KOPT-K1 (cell line): Measurements from ENCODE around the gene PRDM10.

Source experiments
- H3K27ac ChIP-seq: fragments of 200-600 bp; sonication (generic); 2 replicates; pipeline ENCODE4 v1.5.1; 2016; ENCODE audit warnings: antibody characterized with exemption, mild to moderate bottlenecking, low read depth, low read length; ENCODE audit not compliant: poor library complexity, severe bottlenecking
- H3K36me3 ChIP-seq: fragments of 200-600 bp; sonication (generic); 2 replicates; pipeline ENCODE4 v1.5.1; 2017; ENCODE audit warnings: antibody characterized with exemption, mild to moderate bottlenecking, low read length, moderate library complexity; ENCODE audit not compliant: insufficient read depth
- H3K9me3 ChIP-seq: fragments of 200-600 bp; sonication (generic); 2 replicates; pipeline ENCODE4 v1.5.1; 2017; ENCODE audit warnings: antibody characterized with exemption, low read length, mild to moderate bottlenecking; ENCODE audit not compliant: insufficient read depth, poor library complexity, severe bottlenecking

The PRDM10 gene

DNA sequence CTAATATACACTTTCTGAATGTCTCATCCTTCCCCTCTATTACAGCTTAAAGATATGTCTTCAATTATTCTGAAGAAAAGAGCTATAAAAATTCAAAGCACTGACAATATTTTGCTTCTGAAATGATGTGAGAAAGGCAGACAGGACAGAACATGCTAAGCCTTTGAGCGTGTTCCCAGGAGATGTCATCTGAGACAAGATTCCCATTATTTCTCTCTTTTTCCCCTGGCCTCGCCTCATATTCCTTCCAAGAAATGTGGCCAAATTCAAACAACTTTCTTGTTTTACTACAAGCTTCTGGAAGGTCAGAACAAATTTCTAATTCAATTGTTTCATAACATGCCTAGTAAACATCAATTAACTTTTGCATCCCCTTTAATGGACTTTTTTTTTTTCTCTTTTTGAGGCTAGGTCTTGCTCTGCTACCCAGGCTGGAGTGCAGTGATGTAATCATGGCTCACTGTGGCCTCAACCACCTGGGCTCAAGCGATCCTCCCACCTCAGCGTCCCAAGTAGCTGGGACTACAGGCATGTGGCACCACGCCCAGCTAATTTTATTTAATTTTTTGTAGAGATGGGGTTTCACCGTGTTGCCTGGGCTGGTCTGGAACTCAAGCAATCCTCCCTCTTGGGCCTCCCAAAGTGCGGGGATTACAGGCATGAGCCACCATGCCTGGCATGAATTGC is 70.1 kb downstream of the PRDM10 start:
- no peaks in the 10 kb centered on the region for H3K9me3 ChIP-seq
- H3K36me3 ChIP-seq: peaks cover 15% of the 10 kb centered on the region; the same call in 1 of the 2 replicates
- no peak overlapping the region for H3K27ac ChIP-seq

DNA sequence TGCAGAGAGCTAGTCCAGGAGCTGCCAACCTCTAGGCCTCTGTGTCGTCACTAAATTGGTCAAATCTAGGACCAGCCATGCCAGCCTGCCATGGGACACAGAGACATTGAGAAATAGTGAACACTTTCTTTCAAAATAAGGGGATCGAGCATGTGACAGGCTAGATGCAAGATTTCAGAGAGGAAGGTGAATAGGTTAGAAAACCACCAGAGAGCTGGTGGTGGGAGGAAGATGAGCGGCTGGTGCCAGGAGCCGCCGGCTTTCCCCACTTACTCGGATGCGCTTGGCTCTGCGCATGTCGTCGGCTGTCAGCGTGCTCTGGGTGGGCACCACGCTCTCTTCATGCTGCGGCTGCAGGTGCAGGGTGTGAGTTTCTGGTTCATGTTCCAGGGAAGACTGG is 71.9 kb downstream of the PRDM10 start:
- Histone ChIP-seq H3K9me3 (no peaks in the 10 kb centered on the region), H3K27ac (no peak overlapping the region), H3K36me3 (peaks cover 15% of the 10 kb centered on the region; the same call in 1 of the 2 replicates)

- Histone ChIP-seq H3K9me3 (no peaks in the 10 kb centered on the region), H3K36me3 (peaks cover 15% of the 10 kb centered on the region; the same call in 1 of the 2 replicates), H3K27ac (no peak overlapping the region)
Observed at GRCh38 chr11:129930296-129930695, 72.3 kb downstream of the PRDM10 start.

GRCh38 chr11:129929721-129930120 is 72.9 kb downstream of the PRDM10 start:
- no peak overlapping the region for H3K27ac ChIP-seq
- H3K36me3 ChIP-seq: peaks cover 18% of the 10 kb centered on the region
- no peaks in the 10 kb centered on the region for H3K9me3 ChIP-seq

DNA sequence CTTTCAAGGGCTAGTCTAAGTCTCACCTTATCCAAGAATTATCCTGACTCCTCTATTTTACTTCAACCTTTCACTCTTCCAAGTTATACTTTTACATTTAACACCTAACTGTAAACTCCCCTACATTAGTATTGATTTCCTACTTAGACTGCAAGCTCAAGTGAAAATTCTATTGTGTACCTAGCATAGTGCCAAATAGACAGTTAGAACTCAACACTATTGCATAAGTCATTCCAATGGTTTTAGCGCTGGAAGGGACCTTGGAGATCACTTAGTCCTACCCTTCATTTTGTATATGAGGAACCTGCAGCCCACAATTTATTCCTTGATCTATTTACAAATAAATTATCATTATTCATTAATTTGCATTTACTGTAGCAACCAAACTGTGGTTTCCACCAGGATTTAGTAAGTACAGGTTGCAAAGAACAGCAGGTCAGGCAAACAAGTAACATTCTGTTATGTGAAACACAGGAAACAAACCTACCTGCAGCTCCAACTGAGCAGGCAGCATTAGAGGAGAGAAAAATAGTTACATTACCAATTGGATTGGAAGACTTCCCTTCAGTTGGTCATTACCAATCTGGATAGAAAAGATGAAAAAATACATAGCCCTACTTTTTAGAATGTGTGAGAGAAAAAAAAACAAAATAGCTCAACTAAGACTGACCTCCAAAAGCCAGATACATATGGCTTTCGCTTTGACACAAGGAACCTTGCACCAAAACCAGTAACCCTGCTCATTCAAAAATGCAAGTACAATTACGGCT is 73.5 kb downstream of the PRDM10 start:
- Histone ChIP-seq H3K9me3 (no peaks in the 10 kb centered on the region), H3K36me3 (peaks cover 21% of the 10 kb centered on the region)

DNA sequence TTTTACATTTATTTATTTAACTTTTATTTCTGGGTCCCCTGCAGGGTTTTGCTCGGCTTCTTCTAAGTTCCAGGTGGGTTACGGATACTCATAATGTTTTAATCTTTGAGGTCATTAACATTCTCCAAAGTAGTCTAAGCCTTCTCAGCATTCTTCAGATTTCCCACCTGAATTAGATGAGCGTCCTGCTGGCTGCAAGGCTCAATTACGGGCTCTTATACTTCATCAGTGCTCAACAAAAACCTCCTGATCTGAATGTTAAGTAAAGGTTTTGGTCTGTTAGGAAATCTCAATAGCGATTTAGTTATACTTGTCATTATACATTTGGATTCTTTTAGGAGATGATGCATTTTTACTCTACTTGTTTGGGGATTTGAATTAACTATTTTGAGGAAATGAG is 80.0 kb downstream of the PRDM10 start:
- no peaks in the 10 kb centered on the region for H3K9me3 ChIP-seq
- H3K36me3 ChIP-seq: peaks cover 19% of the 10 kb centered on the region
- no peak overlapping the region for H3K27ac ChIP-seq

More for the DNA sequence above, 73.5 kb downstream of the PRDM10 start:
- H3K27ac ChIP-seq: no peak overlapping the region

DNA sequence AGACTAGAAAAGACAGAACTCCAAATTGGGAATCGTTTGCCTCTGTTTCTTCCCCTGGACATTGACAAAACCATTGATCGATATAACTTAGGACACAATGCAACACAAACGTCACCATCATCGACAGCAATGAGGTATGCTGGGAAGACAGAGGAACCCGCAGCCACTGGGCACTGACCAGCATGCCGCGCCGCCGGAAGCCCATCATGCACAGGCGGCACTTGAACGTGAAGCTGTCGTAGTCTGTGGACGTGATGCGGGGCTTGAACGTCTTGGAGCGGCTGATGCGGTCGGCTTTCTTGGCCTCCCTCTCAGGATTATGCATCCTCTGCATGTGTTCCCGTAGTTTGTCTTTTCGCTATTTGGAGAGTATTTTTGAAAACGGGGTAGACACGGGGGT is 84.3 kb downstream of the PRDM10 start:
- no peak overlapping the region for H3K27ac ChIP-seq
- peaks cover 39% of the 10 kb centered on the region for H3K36me3 ChIP-seq
- H3K9me3 ChIP-seq: no peaks in the 10 kb centered on the region

DNA sequence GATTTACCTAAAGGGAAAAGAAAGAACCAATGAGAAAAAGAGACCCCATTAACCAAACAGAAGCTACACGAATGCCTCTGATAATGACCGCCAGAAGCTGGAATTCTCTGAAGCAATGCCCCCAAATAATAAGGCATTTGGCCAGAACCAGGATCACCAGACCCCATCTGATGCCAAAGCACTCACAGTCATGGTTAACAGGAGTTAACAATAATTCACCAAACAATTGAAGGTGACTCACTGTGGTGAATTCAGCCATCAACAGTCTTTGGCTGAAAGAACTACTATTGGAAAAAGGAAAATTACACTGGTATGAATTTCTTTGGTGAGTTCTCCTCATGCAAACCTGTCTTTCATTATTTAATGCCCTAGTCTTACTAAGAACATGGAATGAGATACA is 85.4 kb downstream of the PRDM10 start:
- Histone ChIP-seq H3K36me3 (peaks cover 29% of the 10 kb centered on the region), H3K9me3 (no peaks in the 10 kb centered on the region), H3K27ac (no peak overlapping the region)

DNA sequence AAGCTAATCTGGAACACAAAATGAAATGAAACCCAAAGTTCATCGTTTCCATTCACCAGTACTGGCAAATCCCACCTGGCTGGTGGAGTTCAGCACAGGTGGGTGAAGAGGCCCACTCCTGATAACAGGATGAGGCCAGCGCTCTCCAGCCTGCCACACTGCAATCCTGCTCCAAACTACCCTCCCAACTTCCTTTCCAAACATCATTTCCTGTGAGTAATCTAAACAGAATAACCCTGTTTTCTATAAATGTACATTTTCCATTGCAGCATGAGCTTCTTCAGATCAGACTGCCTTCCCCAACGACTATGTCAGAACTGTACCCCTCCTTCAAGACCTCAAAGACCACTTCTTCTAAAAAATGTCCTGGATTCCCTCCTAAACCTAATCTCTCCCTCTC is 91.3 kb downstream of the PRDM10 start:
- Histone ChIP-seq H3K27ac (no peak overlapping the region), H3K9me3 (no peaks in the 10 kb centered on the region), H3K36me3 (peaks cover 50% of the 10 kb centered on the region; the same call in 1 of the 2 replicates)

DNA sequence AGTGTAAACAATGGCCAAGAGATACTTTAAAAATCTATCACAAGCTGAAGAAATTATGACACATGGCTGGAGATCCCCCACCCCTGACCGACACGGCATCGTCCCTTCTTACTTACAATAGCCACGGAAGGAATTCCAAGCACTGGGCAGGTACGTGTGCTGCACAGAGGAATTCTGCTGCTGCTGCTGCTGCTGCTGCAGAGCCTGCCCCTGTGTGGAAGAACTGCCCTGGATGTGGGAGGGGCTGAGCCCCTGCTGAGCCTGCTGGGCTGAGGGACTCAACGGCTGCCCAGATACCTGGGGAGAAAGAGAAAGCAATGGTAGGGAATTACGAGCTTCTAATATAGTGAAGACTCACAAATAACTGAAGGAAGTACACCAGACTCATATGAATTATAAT is 92.3 kb downstream of the PRDM10 start:
- Histone ChIP-seq H3K27ac (no peak overlapping the region), H3K36me3 (peaks cover 50% of the 10 kb centered on the region), H3K9me3 (no peaks in the 10 kb centered on the region)

DNA sequence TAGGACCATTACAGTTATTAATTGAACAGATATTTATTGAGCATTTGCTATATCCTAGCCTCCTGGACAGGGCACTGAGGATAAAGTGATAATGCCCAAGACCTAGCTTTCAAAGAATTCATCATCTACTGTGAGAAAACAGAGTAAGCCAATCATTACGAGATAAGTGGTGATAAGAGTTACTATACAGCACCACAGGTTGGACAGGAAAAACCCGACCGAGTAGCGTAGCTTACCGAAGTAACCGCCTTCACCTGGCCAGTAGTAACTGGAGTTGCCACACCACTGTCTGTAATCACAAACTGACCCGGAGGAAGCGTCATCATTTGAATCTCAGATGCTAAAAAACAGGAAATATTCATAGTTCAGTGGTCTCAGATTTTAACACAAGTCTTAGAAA is 97.2 kb downstream of the PRDM10 start:
- H3K9me3 ChIP-seq: no peaks in the 10 kb centered on the region
- peaks cover 39% of the 10 kb centered on the region for H3K36me3 ChIP-seq
- H3K27ac ChIP-seq: no peak overlapping the region

- peak overlapping the region; percentile 71 for H3K27ac ChIP-seq
- H3K36me3 ChIP-seq: peaks cover 32% of the 10 kb centered on the region
- H3K9me3 ChIP-seq: no peaks in the 10 kb centered on the region
Observed at GRCh38 chr11:129896062-129896461, 106.6 kb downstream of the PRDM10 start.

- peak within 1 kb of the TSS; percentile 71 for H3K27ac ChIP-seq
- H3K36me3 ChIP-seq: peaks cover 39% of the 10 kb centered on the region
- no peaks in the 10 kb centered on the region for H3K9me3 ChIP-seq
Observed at GRCh38 chr11:129895126-129896041, 107.3 kb downstream of the PRDM10 start, which contains the start of gene NFRKB. NFRKB (minus strand) TSS chr11:129895578; CDS start chr11:129892849, 2,729 bp downstream.

DNA sequence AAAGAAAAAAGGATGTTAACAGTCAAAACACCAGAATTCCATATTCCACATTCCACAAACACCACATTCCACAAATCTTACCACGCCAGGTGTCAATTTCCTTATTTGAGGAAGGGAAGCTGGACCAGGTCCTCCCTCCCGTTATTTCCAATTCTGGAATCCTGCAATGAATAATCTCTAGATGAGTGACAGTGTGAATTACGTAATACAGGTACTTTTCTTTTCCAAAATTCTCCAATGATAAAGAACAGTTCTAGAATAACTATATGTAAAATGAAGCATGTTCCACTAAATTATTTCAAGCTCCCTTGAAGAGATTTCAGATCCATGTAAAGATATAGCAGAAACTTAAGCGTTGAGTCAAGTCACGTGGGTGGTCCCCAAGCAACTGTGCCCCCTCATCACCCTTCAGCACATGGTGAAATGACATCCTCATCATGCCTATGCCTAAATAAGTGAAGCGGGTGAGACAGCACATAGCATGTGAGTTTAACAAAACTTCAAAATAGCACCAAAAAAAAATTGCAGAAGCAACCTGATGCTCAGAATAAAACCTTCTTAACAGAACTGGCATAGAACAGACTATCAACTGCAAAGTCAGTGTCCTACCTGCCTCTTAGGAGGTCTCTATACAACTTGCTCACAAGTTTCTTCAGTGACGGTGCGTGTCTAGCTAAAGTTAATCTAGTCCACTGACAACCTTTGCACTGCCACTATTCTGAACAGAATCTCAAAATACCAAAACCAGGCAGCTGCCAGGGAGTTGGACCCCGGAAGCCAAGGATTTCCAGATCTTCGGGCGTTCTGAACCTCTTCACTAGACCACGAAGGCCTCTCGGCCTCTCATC is 108.1 kb downstream of the PRDM10 start:
- Histone ChIP-seq H3K27ac (peak overlapping the region; percentile 71), H3K36me3 (peaks cover 42% of the 10 kb centered on the region), H3K9me3 (no peaks in the 10 kb centered on the region)
